Endothelial cell (in vitro differentiated cells): Measurements from ENCODE around the gene MAP3K6. TPM values are rescaled to one million over a fixed set of nuclear protein-coding genes. Genes with fewer than 3 reads are reported as not detected.

ENCODE experiments used
- DNase-seq: peaks from one replicate; pipeline ENCODE4 v3.0.0; 2021; ENCODE audit warnings: low spot score
- H3K27ac Mint-ChIP-seq: one replicate; pipeline ENCODE4 v1.8.0; 2021; ENCODE audit warnings: mixed read lengths, inconsistent platforms; ENCODE audit not compliant: unreplicated experiment
- H3K27me3 Mint-ChIP-seq: one replicate; pipeline ENCODE4 v1.8.0; 2021; ENCODE audit warnings: mild to moderate bottlenecking, moderate library complexity, mixed read lengths, inconsistent platforms; ENCODE audit not compliant: unreplicated experiment
- H3K36me3 Mint-ChIP-seq: one replicate; pipeline ENCODE4 v1.8.0; 2021; ENCODE audit warnings: mild to moderate bottlenecking, low read depth, mixed read lengths, inconsistent platforms; ENCODE audit not compliant: unreplicated experiment
- H3K4me1 Mint-ChIP-seq: one replicate; pipeline ENCODE4 v1.8.0; 2021; ENCODE audit warnings: mild to moderate bottlenecking, mixed read lengths, inconsistent platforms; ENCODE audit not compliant: unreplicated experiment
- H3K4me3 Mint-ChIP-seq: one replicate; pipeline ENCODE4 v1.8.0; 2021; ENCODE audit warnings: mild to moderate bottlenecking, mixed read lengths, inconsistent platforms; ENCODE audit not compliant: unreplicated experiment
- H3K9me3 Mint-ChIP-seq: one replicate; pipeline ENCODE4 v1.8.0; 2021; ENCODE audit warnings: mixed read lengths, inconsistent platforms; ENCODE audit not compliant: unreplicated experiment
- CTCF ChIP-seq: fragments of 200-600 bp; sonication (generic); IDR thresholded peaks from one replicate; pipeline ENCODE4 v1.5.0; 2021; ENCODE audit warnings: antibody characterized with exemption; ENCODE audit not compliant: unreplicated experiment
- total RNA-seq: library from RNA; stranded (reverse); fragmentation: NEBNext Ultra II Directional; extraction: Animal tissue kit (Norgen Biotek cat#: 25700); gene quantifications from one replicate; pipeline ENCODE4 v1.2.1, GENCODE V29; 2021; ENCODE audit not compliant: unreplicated experiment

Gene MAP3K6
- total RNA-seq, 1 donor from 2014 or later = 35.7 TPM

- TF ChIP-seq CTCF = no peak
- Mint-ChIP-seq H3K4me3 (no peak within 1 kb of the TSS), H3K27ac (peak within 1 kb of the TSS; percentile 67), H3K9me3 (no peaks in the 10 kb centered on the region), H3K4me1 (peaks cover 31% of the 10 kb centered on the region), H3K27me3 (peaks cover 6% of the 10 kb centered on the region), H3K36me3 (no peaks in the 10 kb centered on the region)
- no peak for DNase-seq
Measured at GRCh38 chr1:27374362-27375086, 7.8 kb upstream of the MAP3K6 start, which contains the start of gene FCN3. Gene FCN3, minus strand, starts transcription at chr1:27374824. Its CDS starts 6 bp downstream, at chr1:27374818.

- Mint-ChIP-seq H3K9me3 (no peaks in the 10 kb centered on the region), H3K4me3 (no peak overlapping the region)
Measured at GRCh38 chr1:27372808-27373690, 6.3 kb upstream of the MAP3K6 start.

GRCh38 chr1:27372022-27372807 lies 5.5 kb upstream of the MAP3K6 start:
- H3K4me1 Mint-ChIP-seq = peaks cover 37% of the 10 kb centered on the region
- no peaks in the 10 kb centered on the region for H3K9me3 Mint-ChIP-seq
- no peak for TF ChIP-seq CTCF
- no peak overlapping the region for H3K27ac Mint-ChIP-seq
- no peaks in the 10 kb centered on the region for H3K36me3 Mint-ChIP-seq
- no peak for DNase-seq
- peaks cover 6% of the 10 kb centered on the region for H3K27me3 Mint-ChIP-seq
- peak overlapping the region; percentile 3 for H3K4me3 Mint-ChIP-seq

More at GRCh38 chr1:27372808-27373690, 6.3 kb upstream of the MAP3K6 start:
- no peak for DNase-seq
- peak; percentile 63 for TF ChIP-seq CTCF
- Mint-ChIP-seq H3K27me3 (peaks cover 6% of the 10 kb centered on the region), H3K4me1 (peaks cover 33% of the 10 kb centered on the region), H3K36me3 (no peaks in the 10 kb centered on the region), H3K27ac (no peak overlapping the region)

GRCh38 chr1:27368869-27369582 lies 2.3 kb upstream of the MAP3K6 start:
- Mint-ChIP-seq H3K4me3 (no peak overlapping the region), H3K27ac (no peak overlapping the region)

More at GRCh38 chr1:27368869-27369582, 2.3 kb upstream of the MAP3K6 start:
- no peaks in the 10 kb centered on the region for H3K9me3 Mint-ChIP-seq
- no peaks in the 10 kb centered on the region for H3K36me3 Mint-ChIP-seq
- H3K4me1 Mint-ChIP-seq = peaks cover 29% of the 10 kb centered on the region
- H3K27me3 Mint-ChIP-seq = peaks cover 11% of the 10 kb centered on the region
- DNase-seq = no peak
- TF ChIP-seq CTCF = peak; percentile 15
